IMR-90 (cell line): Measurements from ENCODE around the gene RHOU. TPM values are rescaled to one million over a fixed set of nuclear protein-coding genes. Genes with fewer than 3 reads are reported as not detected.
A peak's percentile ranks its signal among the peaks of the same experiment; 100 is the strongest.

Source experiments
- ATAC-seq: fragments of 200-7000 bp; cut with Tn5 transposase; 2 replicates; pipeline ENCODE4 v1.9.1; 2020; ENCODE audit warnings: low read depth, mild to moderate bottlenecking, moderate library complexity
- BruUV-seq: library from RNA; stranded (reverse); fragments of 400-500 nt; replicated peaks from 2 replicates; lab custom pipeline; 2021; lab: Mats Ljungman, UMichigan
- CTCF ChIA-PET: fragments of 300-600 bp; formaldehyde crosslinking; extraction: SDS; loops from one replicate; lab custom pipeline; 2021; ENCODE audit warnings: antibody characterized with exemption; lab: Yijun Ruan, JAX
- POLR2A ChIA-PET: fragments of 300-600 bp; sonication (Branson Sonifier 250); formaldehyde crosslinking; loops from one replicate; lab custom pipeline; 2022; ENCODE audit warnings: antibody characterized with exemption; ENCODE audit not compliant: unreplicated experiment; lab: Charles Lee
- DNase-seq: peaks from one replicate; pipeline ENCODE4 v3.0.0; 2013
- H2AFZ ChIP-seq: replicated peaks from 2 replicates; pipeline ENCODE3; 2013; ENCODE audit warnings: low read length, mild to moderate bottlenecking; ENCODE audit not compliant: poor library complexity
- H2AK5ac ChIP-seq: 2 replicates; pipeline ENCODE4 v1.6.1; 2013; ENCODE audit warnings: low read depth, low read length, inconsistent platforms
- H2AK9ac ChIP-seq: replicated peaks from 2 replicates; pipeline ENCODE3; 2013; ENCODE audit warnings: mild to moderate bottlenecking, low read depth, low read length, moderate library complexity; ENCODE audit not compliant: poor library complexity
- H2BK120ac ChIP-seq: 2 replicates; pipeline ENCODE4 v1.6.1; 2013; ENCODE audit warnings: low read depth, low read length, inconsistent platforms
- H2BK15ac ChIP-seq: 3 replicates; pipeline ENCODE4 v1.6.1; 2013; ENCODE audit warnings: low read depth, low read length, inconsistent platforms
- H2BK20ac ChIP-seq: 2 replicates; pipeline ENCODE4 v1.6.1; 2013; ENCODE audit warnings: low read depth, mild to moderate bottlenecking, inconsistent platforms, low read length, moderate library complexity
- H2BK5ac ChIP-seq: 2 replicates; pipeline ENCODE4 v1.6.1; 2013; ENCODE audit warnings: mild to moderate bottlenecking, low read depth, low read length, inconsistent platforms; ENCODE audit not compliant: poor library complexity, severe bottlenecking
- H3K14ac ChIP-seq: replicated peaks from 2 replicates; pipeline ENCODE4 v1.6.1; 2013; ENCODE audit warnings: low read depth, low read length, inconsistent platforms
- H3K18ac ChIP-seq: 2 replicates; pipeline ENCODE4 v1.6.1; 2013; ENCODE audit warnings: low read depth, low read length, control low read depth
- H3K23ac ChIP-seq: 2 replicates; pipeline ENCODE4 v1.6.1; 2013; ENCODE audit warnings: low read depth, low read length, inconsistent platforms
- H3K27ac ChIP-seq: 2 replicates; pipeline ENCODE4 v1.5.1; 2013; ENCODE audit warnings: mild to moderate bottlenecking, control low read depth, low read length; ENCODE audit not compliant: insufficient read depth
- H3K27me3 ChIP-seq: 2 replicates; pipeline ENCODE4 v1.6.1; 2013; ENCODE audit warnings: low read length; ENCODE audit not compliant: control insufficient read depth, insufficient read depth
- H3K36me3 ChIP-seq: 2 replicates; pipeline ENCODE4 v1.6.1; 2013; ENCODE audit warnings: low read length, mixed read lengths; ENCODE audit not compliant: control insufficient read depth, insufficient read depth
- H3K4ac ChIP-seq: 2 replicates; pipeline ENCODE4 v1.6.1; 2013; ENCODE audit warnings: low read depth, low read length, inconsistent platforms
- H3K4me1 ChIP-seq: 2 replicates; pipeline ENCODE4 v1.6.1; 2013; ENCODE audit warnings: low read length, mixed read lengths; ENCODE audit not compliant: control insufficient read depth, insufficient read depth
- H3K4me2 ChIP-seq: 2 replicates; pipeline ENCODE4 v1.6.1; 2013; ENCODE audit warnings: low read depth, mild to moderate bottlenecking, control low read depth, low read length, moderate library complexity
- H3K4me3 ChIP-seq: 2 replicates; pipeline ENCODE4 v1.5.1; 2013; ENCODE audit warnings: low read depth, mild to moderate bottlenecking, control low read depth, low read length, moderate library complexity; ENCODE audit not compliant: insufficient read depth
- H3K56ac ChIP-seq: 2 replicates; pipeline ENCODE4 v1.6.1; 2013; ENCODE audit warnings: low read length, inconsistent platforms; ENCODE audit not compliant: insufficient read depth; ENCODE audit errors: extremely low read depth
- H3K79me1 ChIP-seq, 2 experiments: 2 replicates each; pipeline ENCODE4 v1.6.1; 2013; ENCODE audit warnings: low read length in 2 of 2, inconsistent platforms in 1 of 2, low read depth in 1 of 2
- H3K9ac ChIP-seq: 2 replicates; pipeline ENCODE4 v1.6.1; 2013; ENCODE audit warnings: low read depth, low read length, control low read depth
- H3K9me1 ChIP-seq: 2 replicates; pipeline ENCODE4 v1.6.1; 2013; ENCODE audit warnings: low read length, inconsistent platforms; ENCODE audit not compliant: insufficient read depth
- H3K9me3 ChIP-seq: 2 replicates; pipeline ENCODE4 v1.6.1; 2013; ENCODE audit warnings: low read length; ENCODE audit not compliant: control insufficient read depth, insufficient read depth
- H4K20me1 ChIP-seq: 2 replicates; pipeline ENCODE4 v1.6.1; 2013; ENCODE audit warnings: low read length, inconsistent platforms; ENCODE audit not compliant: insufficient read depth
- H4K5ac ChIP-seq: 2 replicates; pipeline ENCODE4 v1.6.1; 2013; ENCODE audit warnings: mild to moderate bottlenecking, low read depth, low read length, control low read depth
- H4K8ac ChIP-seq, 2 experiments: 2 replicates each; pipeline ENCODE4 v1.6.1; 2013; ENCODE audit warnings: low read depth in 2 of 2, low read length in 2 of 2, control low read depth in 1 of 2, inconsistent platforms in 1 of 2
- H4K91ac ChIP-seq: 2 replicates; pipeline ENCODE4 v1.6.1; 2013; ENCODE audit warnings: low read depth, low read length, inconsistent platforms; ENCODE audit not compliant: insufficient read depth
- CHD1 ChIP-seq: IDR thresholded peaks from 2 replicates; pipeline ENCODE4 v1.6.1; 2012; ENCODE audit warnings: low read depth, low read length, improper control_type of control experiment
- FOS ChIP-seq: fragments of 150-350 bp; IDR thresholded peaks from 2 replicates; pipeline ENCODE4 v1.6.1; 2016; ENCODE audit warnings: low read depth, low read length
- MAFK ChIP-seq: IDR thresholded peaks from 2 replicates; pipeline ENCODE4 v1.6.1; 2012; ENCODE audit warnings: low read depth, low read length, improper control_type of control experiment
- MXI1 ChIP-seq: IDR thresholded peaks from 2 replicates; pipeline ENCODE4 v1.6.1; 2012; ENCODE audit warnings: low read depth, mild to moderate bottlenecking, low read length, moderate library complexity, borderline replicate concordance
- WGBS, 2 experiments: methylation state at CpG; one replicate each; pipeline versions ENCODE4 v1.1.5 to v1.1.7; 2013; ENCODE audit warnings: missing lambda C conversion rate in 2 of 2; ENCODE audit not compliant: insufficient read length in 1 of 2; ENCODE audit errors: extremely low coverage in 2 of 2; 5-methylcytosine and 5-hydroxymethylcytosine counted together
- dilution Hi-C: fragments of 300-500 bp; cut with HindIII; formaldehyde crosslinking; loops from one replicate; pipeline ENCODE4 v1.14.3; 2018; ENCODE audit warnings: low sequenced_read_pairs; ENCODE audit not compliant: unreplicated experiment
- in situ Hi-C: fragments of 300-500 bp; cut with MboI; formaldehyde crosslinking; loops from 3 replicates; pipeline ENCODE4 v1.14.3; 2019; ENCODE audit warnings: low sequenced_read_pairs, inconsistent platforms, mixed read lengths
- intact Hi-C: fragments of 100-400 bp; cut with micrococcal nuclease; formaldehyde crosslinking; loops from 2 replicates; pipeline ENCODE4 v1.10.0; 2022
- polyA plus RNA-seq, 3 experiments: library from polyadenylated mRNA; depleted of rRNA; stranded (reverse); fragments of >200 nt; gene quantifications; 2 replicates each; pipeline ENCODE4 v1.2.3, GENCODE V29; 2012; ENCODE audit warnings: low replicate concordance in 1 of 3
- total RNA-seq: library from RNA; depleted of rRNA; stranded (reverse); fragments of >200 nt; gene quantifications from 2 replicates; pipeline ENCODE4 v1.2.3, GENCODE V29; 2012

Gene RHOU
- total and polyA plus RNA-seq, 2 of the 4 experiments (the other 2 are of a cell fraction) = 0.44 to 0.72 TPM

- TF ChIP-seq MAFK (no peak), CHD1 (no peak)
Observed at GRCh38 chr1:228781809-228782661, 46.8 kb downstream of the RHOU start (continued).

DNA sequence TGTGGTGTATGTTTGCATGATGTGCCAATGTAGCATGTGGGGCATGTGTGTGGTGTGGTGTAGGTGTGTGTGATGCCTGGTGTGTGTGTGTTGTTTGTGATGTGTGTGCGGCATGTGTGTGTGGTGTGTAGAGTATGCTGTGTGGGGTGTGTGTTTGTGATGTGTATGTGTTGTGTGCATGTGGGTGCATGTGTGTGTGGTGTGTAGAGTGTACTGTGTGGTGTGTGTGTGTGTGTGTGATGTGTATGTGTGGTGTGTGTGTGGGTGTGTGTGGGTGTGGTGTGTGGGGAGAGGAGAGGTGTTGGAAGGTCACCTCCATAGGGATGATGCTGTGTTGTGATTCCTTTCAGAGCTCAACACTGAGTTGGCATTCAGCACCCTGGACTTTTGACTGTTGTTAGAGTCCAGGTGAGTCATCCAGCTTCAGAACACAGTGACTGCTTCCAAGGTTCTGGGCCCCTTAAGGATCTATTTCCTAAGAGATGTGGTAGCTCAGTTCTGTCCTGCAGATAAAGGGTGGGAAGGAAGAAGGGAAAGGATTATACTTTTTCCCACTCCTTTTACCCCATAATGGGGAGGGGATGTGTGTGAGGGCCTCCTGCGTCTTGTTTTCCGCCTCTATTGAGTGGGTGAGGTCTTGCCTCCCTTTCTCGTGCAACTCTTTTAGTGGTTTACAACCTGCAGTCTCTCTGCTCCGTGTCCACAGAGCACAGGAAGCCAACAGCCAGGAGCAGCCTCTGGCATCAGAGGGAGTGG lies 47.6 kb downstream of the RHOU start:
- Histone ChIP-seq H3K23ac (peak overlapping the region; percentile 14; the same call in 1 of the 2 replicates), H3K9me3 (no peaks in the 10 kb centered on the region), H3K27me3 (peaks cover 4% of the 10 kb centered on the region; the same call in 1 of the 2 replicates), H2BK15ac (peak overlapping the region; percentile 97), H3K4ac (peak overlapping the region; percentile 96), H2BK20ac (peak overlapping the region; percentile 82), H2BK120ac (peak overlapping the region; percentile 89), H3K56ac (no peak overlapping the region), H4K91ac (peak overlapping the region; percentile 95; the same call in 1 of the 2 replicates), H3K79me1 (no peaks in the 10 kb centered on the region), H2AFZ (peak overlapping the region; percentile 38), H2AK5ac (peak overlapping the region; percentile 99), H3K9ac (no peak overlapping the region), H2AK9ac (no peak overlapping the region), H3K36me3 (no peaks in the 10 kb centered on the region), H3K9me1 (peaks cover 12% of the 10 kb centered on the region), H3K4me1 (peaks cover 22% of the 10 kb centered on the region), H4K20me1 (no peaks in the 10 kb centered on the region), H3K4me3 (no peak overlapping the region), H3K14ac (no peak overlapping the region; the same call in 1 of the 2 replicates), H4K5ac (peak overlapping the region; percentile 95; the same call in 1 of the 2 replicates), H3K18ac (peak overlapping the region; percentile 96), H2BK5ac (peak overlapping the region; percentile 95), H3K27ac (peak overlapping the region; percentile 97; the same call in 1 of the 2 replicates), H4K8ac (peak overlapping the region in 1 of 2 experiments; percentile 86; a peak in 1 of 4 replicates), H3K4me2 (no peak overlapping the region)
- intact Hi-C loops = no loop called here
- WGBS, 2 experiments = 100% methylated on average over 1 of the region's 5 CpGs; no CpG with 5 or more reads in 1 of the 2 experiments
- DNase-seq = peak; percentile 57
- CTCF ChIA-PET = no interaction called here
- in situ Hi-C loops = no loop called here
- POLR2A ChIA-PET = no interaction called here
- peak; percentile 52 for ATAC-seq
- dilution Hi-C loops = no loop called here
- TF ChIP-seq FOS (peak; percentile 21; the same call in 1 of the 2 replicates), MXI1 (no peak)
- no TSS peak for BruUV-seq
